Ovary (tissue), 9 donors: ENCODE data around the gene HIPK1. TPM values are rescaled to one million over a fixed set of nuclear protein-coding genes. Genes with fewer than 3 reads are reported as not detected.

ENCODE experiments used
- DNase-seq, 5 donors: peaks; one replicate each; pipeline ENCODE4 v3.0.0-alpha.2; 2019 to 2020
- H3K27ac ChIP-seq, 2 donors: fragments of 200-600 bp; one replicate each; pipeline versions ENCODE4 v1.5.1 to v1.8.0; 2019 to 2022
- H3K27me3 ChIP-seq: fragments of 200-600 bp; one replicate; pipeline ENCODE4 v1.8.0; 2022
- H3K36me3 ChIP-seq: fragments of 200-600 bp; sonication (generic); one replicate; pipeline ENCODE4 v1.5.1; 2019
- H3K4me1 ChIP-seq: one replicate; pipeline ENCODE4 v1.8.1; 2013; ENCODE audit warnings: mild to moderate bottlenecking, moderate library complexity; ENCODE audit not compliant: insufficient read depth
- H3K4me3 ChIP-seq: fragments of 200-600 bp; sonication (generic); one replicate; pipeline ENCODE4 v1.5.1; 2017
- H3K9me3 ChIP-seq, 2 donors: fragments of 200-600 bp in 1 of 2; sonication (generic) in 1 of 2; one replicate each; pipeline versions ENCODE4 v1.5.1 to v1.8.1; 2013 to 2019; ENCODE audit warnings: mild to moderate bottlenecking in 1 of 2, moderate library complexity in 1 of 2
- CTCF ChIP-seq, 3 donors: fragments of 450-650 bp in 2 of 3; fragments of 200-600 bp in 1 of 3; IDR thresholded peaks; one replicate each; pipeline versions ENCODE4 v1.5.1 to v1.8.0; 2016 to 2022; ENCODE audit warnings: antibody characterized with exemption in 3 of 3, mild to moderate bottlenecking in 1 of 3
- EP300 ChIP-seq: sonication (generic); formaldehyde crosslinking; IDR thresholded peaks from one replicate; pipeline ENCODE4 v1.6.1; 2017; ENCODE audit warnings: antibody characterized with exemption
- POLR2A ChIP-seq: fragments of 450-650 bp; IDR thresholded peaks from one replicate; pipeline ENCODE4 v1.6.1; 2017; ENCODE audit warnings: antibody characterized with exemption, mild to moderate bottlenecking, moderate library complexity
- WGBS, 3 donors: extraction: QIAGEN DNeasy Blood & Tissue Kit in 1 of 3; methylation state at CpG; one replicate each; pipeline versions ENCODE4 v1.1.5 to v1.1.7; 2013 to 2017; 5-methylcytosine and 5-hydroxymethylcytosine counted together
- intact Hi-C, 4 donors: fragments of 100-400 bp; cut with DNase I; formaldehyde crosslinking; loops; one replicate each; pipeline versions ENCODE4 v1.11.0 to v1.15.1; 2022 to 2023
- polyA plus RNA-seq, 2 donors: library from polyadenylated mRNA; stranded (reverse); fragments of 200-250 nt in 1 of 2; fragments of 350-450 nt in 1 of 2; fragmentation: Illumina TruSeq in 1 of 2; extraction: RNeasy Lipid Tissue Mini Kit (QIAGEN cat#74804) in 1 of 2; gene quantifications; one replicate each; pipeline ENCODE4 v1.2.3, GENCODE V29; 2013 to 2014
- total RNA-seq, 7 donors: library from RNA; depleted of rRNA in 2 of 7; stranded (reverse); fragments of >200 nt in 2 of 7; fragmentation: NEBNext Ultra II Directional in 3 of 7; extraction: Animal tissue kit (Norgen Biotek cat#: 25700) in 3 of 7; gene quantifications; one replicate each; pipeline versions ENCODE4 v1.1.0 to v1.2.4, GENCODE V29; 2016 to 2023
- donor health status: DM: no; HTN: no; CAD: no; lungs with moderate emphysema.
- donor health status: DM: no; HTN: no; CAD: no.
- donor health status: Bipolar disorder and iron deficiency.
- donor health status: DM: yes; HTN: yes; CAD: no.
- donor health status: DM: no; HTN: no; CAD: no.
- donor health status: DM: yes; HTN: yes; CAD: no.

The HIPK1 gene
- total and polyA plus RNA-seq, 9 donors, result 17.5 to 77.0 (median 61.7) TPM

DNA sequence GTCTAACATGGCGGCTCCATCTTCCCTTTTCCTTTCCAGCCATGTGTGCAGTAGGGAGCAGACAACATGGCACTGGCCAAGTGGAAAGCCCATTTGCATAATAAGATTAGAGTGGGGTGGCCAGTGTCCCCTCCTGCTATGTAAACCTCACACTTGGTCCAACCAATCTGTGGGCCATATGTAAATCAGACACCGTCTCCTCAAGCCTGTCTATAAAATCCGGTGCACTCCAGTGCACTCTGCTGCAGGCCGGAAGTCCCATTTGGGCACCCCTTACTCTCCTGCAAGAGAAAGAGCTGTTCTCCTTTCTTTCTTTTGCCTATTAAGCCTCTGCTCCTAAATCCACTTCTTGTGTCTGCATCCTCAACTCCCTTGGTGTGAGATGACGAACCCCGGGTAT, 94.3 kb downstream of the HIPK1 start:
- Histone ChIP-seq H3K9me3 (no peaks in the 10 kb centered on the region), H3K4me3 (no peak overlapping the region), H3K36me3 (no peaks in the 10 kb centered on the region), H3K27me3 (no peaks in the 10 kb centered on the region), H3K4me1 (peaks cover 3% of the 10 kb centered on the region), H3K27ac (no peak overlapping the region)
- no peak for TF ChIP-seq POLR2A
- TF ChIP-seq EP300, result no peak
- no peak for TF ChIP-seq CTCF (IDR thresholded peaks at IDR 0.05)
- DNase-seq, result no peak
- intact Hi-C loops, result no loop called here
- WGBS, 3 donors, result 86 to 89% (median 89%) methylated on average over 6 of the region's 6 CpGs

DNA sequence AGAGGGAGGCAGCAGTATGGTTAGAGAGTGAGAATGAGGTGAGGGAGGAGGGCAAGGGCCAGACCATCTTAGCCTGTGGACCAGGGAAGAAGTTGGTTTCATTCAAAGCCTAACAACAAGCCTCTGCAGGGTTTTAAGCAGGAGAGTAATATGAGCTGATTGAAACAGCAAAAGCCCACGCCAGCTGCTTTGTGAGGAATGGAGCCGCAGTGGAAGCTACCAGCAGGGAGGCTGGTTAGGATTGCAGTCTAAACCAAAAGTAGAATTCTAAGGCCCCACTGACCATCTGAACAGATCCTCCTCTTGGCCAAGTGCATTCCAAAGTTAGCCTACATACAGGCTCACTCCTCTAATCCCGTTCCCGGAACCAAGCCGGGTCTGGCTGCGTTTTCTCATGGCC, 94.9 kb downstream of the HIPK1 start:
- 22 to 31% (median 23%) methylated on average over 6 of the region's 6 CpGs for WGBS, 3 donors
- Histone ChIP-seq H3K36me3 (no peaks in the 10 kb centered on the region), H3K27ac (no peak overlapping the region), H3K4me1 (peaks cover 3% of the 10 kb centered on the region), H3K27me3 (no peaks in the 10 kb centered on the region), H3K4me3 (no peak overlapping the region), H3K9me3 (no peaks in the 10 kb centered on the region)
- peak in 3 of 5 donors; percentile 13 to 39 (median 21) for DNase-seq
- no peak for TF ChIP-seq CTCF (IDR thresholded peaks at IDR 0.05)
- no peak for TF ChIP-seq EP300
- TF ChIP-seq POLR2A, result no peak
- intact Hi-C loops, result no loop called here

DNA sequence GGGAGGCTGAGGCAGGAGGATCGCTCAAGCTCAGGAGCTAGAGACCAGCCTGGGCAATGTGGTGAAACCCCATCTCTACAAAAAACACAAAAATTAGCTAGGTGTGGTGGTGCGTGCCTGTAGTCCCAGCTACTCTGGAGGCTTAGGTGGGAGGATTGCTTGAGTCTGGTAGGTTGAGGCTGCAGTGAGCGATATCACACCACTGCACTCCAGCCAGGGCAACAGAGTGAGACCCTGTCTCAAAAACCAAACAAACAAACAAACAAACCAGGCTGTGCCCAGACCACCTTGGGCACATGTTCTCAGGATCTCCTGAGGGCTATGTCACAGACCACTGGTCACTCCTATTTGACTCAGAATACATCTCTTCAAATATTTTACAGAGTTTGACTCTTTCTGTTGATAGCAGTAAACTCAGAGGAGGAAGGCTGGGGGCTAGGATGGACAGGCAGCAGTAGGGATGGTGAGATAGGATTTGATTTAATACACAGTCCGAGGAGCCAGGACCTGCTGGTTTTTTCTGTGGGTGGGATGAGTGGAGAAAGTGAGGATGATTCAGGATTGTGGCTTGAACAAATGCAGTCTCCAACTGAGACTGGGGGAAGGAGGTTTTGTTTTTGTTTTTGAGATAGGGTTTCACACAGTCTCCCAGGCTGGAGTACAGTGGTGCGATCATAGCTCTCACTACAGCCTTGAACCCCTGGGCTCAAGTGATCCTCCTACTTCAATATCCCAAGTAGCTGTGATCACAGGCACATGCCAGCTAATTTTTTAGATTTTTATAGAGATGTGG, 96.7 kb downstream of the HIPK1 start:
- peaks cover 3% of the 10 kb centered on the region for H3K4me1 ChIP-seq
- no peak for DNase-seq
- intact Hi-C loops, result no loop called here
- H3K9me3 ChIP-seq, result no peaks in the 10 kb centered on the region
- no peak overlapping the region for H3K27ac ChIP-seq
- H3K27me3 ChIP-seq, result no peaks in the 10 kb centered on the region
- TF ChIP-seq POLR2A (no peak), CTCF (IDR thresholded peaks at IDR 0.05) (no peak)
- no peak overlapping the region for H3K4me3 ChIP-seq
- H3K36me3 ChIP-seq, result no peaks in the 10 kb centered on the region
- 67 to 70% (median 69%) methylated on average over 5 of the region's 5 CpGs for WGBS, 3 donors

GRCh38 chr1:114026797-114027196, 97.7 kb downstream of the HIPK1 start:
- H3K27me3 ChIP-seq, result no peaks in the 10 kb centered on the region
- WGBS, 3 donors, result 90 to 91% (median 90%) methylated on average over 6 of the region's 6 CpGs
- no peaks in the 10 kb centered on the region for H3K36me3 ChIP-seq

More at GRCh38 chr1:114026797-114027196, 97.7 kb downstream of the HIPK1 start:
- Histone ChIP-seq H3K9me3 (no peaks in the 10 kb centered on the region), H3K4me3 (no peak overlapping the region), H3K4me1 (peaks cover 3% of the 10 kb centered on the region), H3K27ac (no peak overlapping the region)
- no peak for DNase-seq
- intact Hi-C loops, result no loop called here
- TF ChIP-seq CTCF (IDR thresholded peaks at IDR 0.05) (no peak), POLR2A (no peak), EP300 (no peak)

Other genes with a start within 250 kb of the HIPK1 start
- gene PHTF1, start 169.8 kb upstream of the HIPK1 start, total RNA-seq, result 10 to 100 TPM in 3 of 7 donors, 1 to 10 TPM in 4; 6.6 to 28.6 (median 9.7) TPM
- gene PHTF1, start 169.8 kb upstream of the HIPK1 start, polyA plus RNA-seq, result 10 to 100 TPM in 1 of 2 donors, 1 to 10 TPM in 1; 4.5 to 10.8 TPM
- 10 to 100 TPM; 28.1 to 36.1 (median 30.8) TPM for gene RSBN1, start 116.8 kb upstream of the HIPK1 start, total RNA-seq
- gene RSBN1, start 116.8 kb upstream of the HIPK1 start, polyA plus RNA-seq, result 10 to 100 TPM; 10.5 to 15.6 TPM
- gene PTPN22, start 57.6 kb upstream of the HIPK1 start, total RNA-seq, result 1 to 10 TPM in 5 of 7 donors, under 1 TPM in 2; 0.66 to 2.1 (median 1.6) TPM
- gene PTPN22, start 57.6 kb upstream of the HIPK1 start, polyA plus RNA-seq, result 1 to 10 TPM in 1 of 2 donors, under 1 TPM in 1; 0.24 to 4.2 TPM
- gene BCL2L15, start 41.7 kb upstream of the HIPK1 start, total RNA-seq, result 1 to 10 TPM in 3 of 7 donors, under 1 TPM in 4; 0.18 to 6.7 (median 0.88) TPM
- under 1 TPM; 0.21 to 0.40 TPM for gene BCL2L15, start 41.7 kb upstream of the HIPK1 start, polyA plus RNA-seq
- gene AP4B1, start 24.5 kb upstream of the HIPK1 start, total RNA-seq, result 10 to 100 TPM; 14.4 to 23.3 (median 16.9) TPM
- gene AP4B1, start 24.5 kb upstream of the HIPK1 start, polyA plus RNA-seq, result 10 to 100 TPM; 15.2 to 23.7 TPM
- gene DCLRE1B, start 24.0 kb upstream of the HIPK1 start, total RNA-seq, result 1 to 10 TPM; 2.4 to 6.8 (median 5.0) TPM
- gene DCLRE1B, start 24.0 kb upstream of the HIPK1 start, polyA plus RNA-seq, result 1 to 10 TPM; 3.6 to 7.1 TPM
- gene OLFML3, start 50.1 kb downstream of the HIPK1 start, total RNA-seq, result 100 to 1,000 TPM in 5 of 7 donors, 10 to 100 TPM in 2; 69.7 to 157 (median 119) TPM
- 100 to 1,000 TPM; 139 to 240 TPM for gene OLFML3, start 50.1 kb downstream of the HIPK1 start, polyA plus RNA-seq
- gene SYT6, start 224.5 kb downstream of the HIPK1 start, total RNA-seq, result 1 to 10 TPM in 1 of 7 donors, under 1 TPM in 6; 0.13 to 2.2 (median 0.36) TPM
- under 1 TPM; 0.13 to 0.35 TPM for gene SYT6, start 224.5 kb downstream of the HIPK1 start, polyA plus RNA-seq